ENCODE results near the gene SMAD3. TPM values are rescaled to one million over a fixed set of nuclear protein-coding genes. Genes with fewer than 3 reads are reported as not detected.

SMAD3 gene
- total RNA-seq, 1 experiment from 2014 or later: 46.7 TPM

GRCh38 chr15:67161881-67162280 lies 96.5 kb downstream of the SMAD3 start:
- DNase-seq (ENCODE audit: low read depth): peak; percentile 64

GRCh38 chr15:67163180-67163579 lies 97.8 kb downstream of the SMAD3 start:
- DNase-seq (ENCODE audit: low read depth): no peak

GRCh38 chr15:67164401-67164791 lies 99.0 kb downstream of the SMAD3 start:
- DNase-seq (ENCODE audit: low read depth): peak; percentile 81

- peak; percentile 46 for DNase-seq (ENCODE audit: low read depth)
These were observed 99.4 kb downstream of the SMAD3 start for GRCh38 chr15:67164811-67165253.

- DNase-seq (ENCODE audit: low read depth): peak; percentile 94
These were observed 100.2 kb downstream of the SMAD3 start for GRCh38 chr15:67165254-67166253.

GRCh38 chr15:67166280-67167009 lies 101.0 kb downstream of the SMAD3 start:
- no peak for DNase-seq (ENCODE audit: low read depth)

GRCh38 chr15:67167091-67167490 lies 101.7 kb downstream of the SMAD3 start:
- no peak for DNase-seq (ENCODE audit: low read depth)

- DNase-seq (ENCODE audit: low read depth): no peak
These were observed 103.3 kb downstream of the SMAD3 start for GRCh38 chr15:67168694-67169093.

GRCh38 chr15:67170143-67170925 lies 104.9 kb downstream of the SMAD3 start:
- DNase-seq (ENCODE audit: low read depth): no peak

- DNase-seq (ENCODE audit: low read depth): no peak
These were observed 106.1 kb downstream of the SMAD3 start for GRCh38 chr15:67171471-67171870.

- DNase-seq (ENCODE audit: low read depth): peak; percentile 44
These were observed 106.8 kb downstream of the SMAD3 start for GRCh38 chr15:67172172-67172571.

GRCh38 chr15:67173005-67173404 lies 107.6 kb downstream of the SMAD3 start:
- DNase-seq (ENCODE audit: low read depth): no peak

- no peak for DNase-seq (ENCODE audit: low read depth)
These were observed 108.4 kb downstream of the SMAD3 start for GRCh38 chr15:67173786-67174185.

- DNase-seq (ENCODE audit: low read depth): no peak
These were observed 109.0 kb downstream of the SMAD3 start for GRCh38 chr15:67174446-67174845.

- DNase-seq (ENCODE audit: low read depth): peak; percentile 95
These were observed 109.6 kb downstream of the SMAD3 start for GRCh38 chr15:67174864-67175573.

GRCh38 chr15:67175643-67176071 lies 110.3 kb downstream of the SMAD3 start:
- DNase-seq (ENCODE audit: low read depth): no peak

GRCh38 chr15:67176195-67176971 lies 111.0 kb downstream of the SMAD3 start:
- DNase-seq (ENCODE audit: low read depth): no peak

GRCh38 chr15:67177752-67178151 lies 112.3 kb downstream of the SMAD3 start:
- DNase-seq (ENCODE audit: low read depth): peak; percentile 58

- DNase-seq (ENCODE audit: low read depth): peak; percentile 98
These were observed 113.3 kb downstream of the SMAD3 start for GRCh38 chr15:67178569-67179210.
